HG02642 (cell line): ENCODE data around the gene SORCS2.

ENCODE experiments used
- ATAC-seq: cut with Tn5 transposase; IDR thresholded peaks from one replicate; pipeline ENCODE4 v1.9.1; 2021; ENCODE audit warnings: mild to moderate bottlenecking; ENCODE audit not compliant: unreplicated experiment, poor library complexity

Gene SORCS2

GRCh38 chr4:7529368-7530080 is 337.2 kb downstream of the SORCS2 start:
- no peak for ATAC-seq

- no peak for ATAC-seq
These were observed 337.7 kb downstream of the SORCS2 start for GRCh38 chr4:7530082-7530481.

DNA sequence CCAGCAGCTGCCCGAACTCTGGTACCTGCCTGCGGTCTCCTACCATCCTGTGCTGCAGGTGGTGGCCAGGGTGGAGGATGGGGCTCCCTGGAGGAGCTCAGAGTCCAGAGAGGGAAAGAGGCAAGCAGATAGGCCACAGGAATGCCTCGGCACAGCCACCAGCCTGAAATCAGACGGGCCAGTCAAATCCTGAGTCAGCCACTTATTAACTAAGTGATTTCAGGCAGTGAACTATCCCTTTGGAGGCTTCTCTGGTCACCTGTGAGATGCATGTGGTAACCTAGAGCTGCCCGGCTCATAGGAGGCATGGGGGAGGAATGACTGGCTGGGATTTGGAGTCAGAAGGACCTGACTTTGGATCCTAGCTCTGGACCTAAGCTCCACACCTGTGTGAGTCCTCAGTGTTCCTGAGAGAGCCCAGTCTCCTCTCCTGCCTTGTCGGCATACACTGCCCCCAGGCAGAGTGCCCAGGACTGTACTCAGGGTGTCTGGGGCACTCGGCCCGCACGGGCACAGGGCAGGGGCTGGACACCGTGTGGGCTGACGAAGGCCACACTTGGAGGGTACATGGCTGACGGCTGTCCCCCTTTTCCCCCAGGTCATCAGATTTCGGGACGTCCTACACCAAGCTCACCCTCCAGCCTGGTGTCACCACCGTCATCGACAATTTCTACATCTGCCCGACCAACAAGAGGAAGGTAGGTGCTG is 338.7 kb downstream of the SORCS2 start:
- ATAC-seq, result no peak

GRCh38 chr4:7531640-7531994 is 339.3 kb downstream of the SORCS2 start:
- ATAC-seq, result no peak

DNA sequence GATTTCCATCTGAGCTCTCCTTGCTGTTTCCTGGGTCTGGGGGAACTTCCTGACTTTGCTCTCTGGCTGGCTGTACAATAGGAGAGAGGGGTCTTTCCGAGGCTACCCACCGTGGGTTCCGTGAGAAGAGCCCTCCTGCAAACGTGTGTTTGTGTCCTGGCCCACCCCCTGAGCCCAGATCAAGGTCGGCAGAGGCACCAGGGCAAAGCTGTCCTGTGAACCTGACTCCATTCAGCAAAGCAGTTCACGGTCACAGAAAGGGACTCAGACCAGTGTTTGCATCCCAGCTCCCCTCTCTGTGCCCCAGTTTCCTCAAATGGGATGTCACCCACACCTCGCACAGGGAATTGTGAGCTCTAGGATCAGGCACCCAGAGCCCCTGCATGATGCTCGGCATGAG is 339.7 kb downstream of the SORCS2 start:
- no peak for ATAC-seq

DNA sequence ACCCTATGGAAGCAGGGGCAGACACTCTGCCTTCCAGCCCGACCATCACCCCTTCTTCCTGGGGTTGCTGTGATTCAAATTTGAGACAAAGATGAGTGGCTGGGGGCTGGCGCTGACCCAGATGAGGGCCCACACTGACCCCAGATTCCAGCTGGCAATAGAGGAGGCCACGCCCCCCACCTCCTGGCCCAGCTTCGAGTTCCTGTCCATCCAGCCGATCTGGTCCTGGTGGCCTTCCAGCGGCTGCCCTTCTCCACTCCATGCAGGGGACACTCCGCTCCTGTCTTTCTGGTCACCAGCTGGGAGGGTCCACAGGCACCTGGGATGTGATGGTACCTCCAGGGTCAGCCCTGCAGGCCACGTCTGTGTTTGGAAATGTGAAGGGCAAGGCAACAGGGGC is 340.9 kb downstream of the SORCS2 start:
- ATAC-seq, result no peak

DNA sequence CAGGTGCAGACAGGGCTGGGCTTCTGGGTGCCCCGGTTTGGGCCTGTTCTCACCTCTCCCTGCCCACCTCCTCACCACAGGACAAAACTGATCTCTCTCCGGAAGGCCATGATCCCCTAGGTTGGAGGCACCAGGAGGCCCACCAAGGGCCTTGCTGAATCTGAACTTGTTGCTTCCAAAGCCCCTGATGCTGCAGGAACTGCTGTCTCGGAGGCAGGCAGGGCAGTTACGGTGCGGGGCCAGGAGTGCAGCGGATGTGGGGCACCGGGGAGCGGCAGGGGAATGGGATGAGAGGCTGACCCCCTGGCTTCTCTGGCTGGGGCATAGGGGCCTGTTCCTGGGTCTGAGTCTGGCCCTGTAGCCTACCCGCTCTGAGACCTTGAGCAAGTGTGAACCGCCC is 342.8 kb downstream of the SORCS2 start:
- no peak for ATAC-seq

DNA sequence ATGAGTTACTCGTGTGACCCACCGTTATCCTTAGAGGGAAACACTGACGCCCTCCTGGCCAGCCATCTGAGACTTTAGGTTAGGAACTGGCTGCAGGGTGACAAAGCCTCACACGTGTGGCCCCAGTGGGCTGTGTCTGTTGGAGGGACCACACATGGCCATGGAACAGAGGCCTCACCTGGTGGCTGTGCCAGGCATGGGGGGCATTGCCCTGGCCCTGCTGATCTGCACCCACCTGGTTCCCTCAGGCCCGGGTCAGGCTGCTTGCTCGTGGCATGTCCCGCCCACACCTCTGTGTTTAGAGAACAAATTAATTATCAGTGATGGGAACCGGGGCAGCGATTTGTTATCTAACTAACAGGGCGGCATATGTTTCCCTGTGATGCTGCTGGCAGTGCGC is 343.3 kb downstream of the SORCS2 start:
- ATAC-seq, result no peak

GRCh38 chr4:7536876-7537275 is 344.5 kb downstream of the SORCS2 start:
- ATAC-seq, result no peak

GRCh38 chr4:7537853-7538400 is 345.6 kb downstream of the SORCS2 start:
- ATAC-seq, result no peak

- ATAC-seq, result no peak
These were observed 346.2 kb downstream of the SORCS2 start for GRCh38 chr4:7538518-7538917.

- ATAC-seq, result no peak
These were observed 346.8 kb downstream of the SORCS2 start for GRCh38 chr4:7539186-7539585.

DNA sequence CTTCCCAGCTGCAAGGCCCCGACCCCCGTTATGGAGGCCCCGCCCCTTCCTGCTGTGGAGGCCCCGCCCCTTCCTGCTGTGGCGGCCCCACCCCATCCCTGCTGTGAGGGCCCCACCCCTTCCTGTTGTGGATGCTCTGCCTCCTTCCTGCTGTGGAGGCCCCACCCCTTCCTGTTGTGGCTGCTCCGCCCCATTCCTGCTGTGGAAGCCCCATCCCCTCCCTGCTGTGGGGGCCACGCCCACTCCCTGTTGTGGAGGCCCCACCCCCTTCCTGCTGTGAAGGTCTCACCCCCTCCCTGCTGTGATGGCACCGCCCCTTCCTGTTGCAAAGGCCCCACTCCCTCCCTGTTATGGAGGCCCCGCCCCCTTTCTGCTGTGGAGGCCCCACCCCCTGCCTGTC is 347.3 kb downstream of the SORCS2 start:
- no peak for ATAC-seq

- ATAC-seq, result no peak
These were observed 347.9 kb downstream of the SORCS2 start for GRCh38 chr4:7540206-7540605.

GRCh38 chr4:7540654-7541413 is 348.5 kb downstream of the SORCS2 start:
- no peak for ATAC-seq

DNA sequence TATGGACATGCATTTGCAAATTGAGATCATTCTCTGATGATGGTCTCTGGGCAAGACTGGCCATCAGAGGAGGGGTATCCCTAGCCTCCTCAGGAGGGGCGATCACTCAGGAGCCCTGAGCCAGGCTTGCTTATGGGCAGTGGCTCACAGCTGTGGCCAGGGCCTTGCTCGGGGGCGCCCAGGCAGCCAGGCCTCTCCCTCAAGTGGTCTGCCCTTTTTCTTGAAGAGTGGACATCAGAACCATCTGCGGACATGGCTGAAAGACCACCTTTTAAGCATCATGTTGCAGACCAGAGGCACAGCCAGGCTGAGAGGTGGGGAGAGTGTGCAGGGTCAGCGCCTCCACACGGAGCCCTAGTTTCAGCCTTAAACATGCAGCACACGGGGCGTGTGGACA is 349.1 kb downstream of the SORCS2 start:
- ATAC-seq, result no peak

- ATAC-seq, result no peak
These were observed 350.4 kb downstream of the SORCS2 start for GRCh38 chr4:7542781-7543180.

- ATAC-seq, result no peak
These were observed 353.9 kb downstream of the SORCS2 start for GRCh38 chr4:7546152-7546808.

DNA sequence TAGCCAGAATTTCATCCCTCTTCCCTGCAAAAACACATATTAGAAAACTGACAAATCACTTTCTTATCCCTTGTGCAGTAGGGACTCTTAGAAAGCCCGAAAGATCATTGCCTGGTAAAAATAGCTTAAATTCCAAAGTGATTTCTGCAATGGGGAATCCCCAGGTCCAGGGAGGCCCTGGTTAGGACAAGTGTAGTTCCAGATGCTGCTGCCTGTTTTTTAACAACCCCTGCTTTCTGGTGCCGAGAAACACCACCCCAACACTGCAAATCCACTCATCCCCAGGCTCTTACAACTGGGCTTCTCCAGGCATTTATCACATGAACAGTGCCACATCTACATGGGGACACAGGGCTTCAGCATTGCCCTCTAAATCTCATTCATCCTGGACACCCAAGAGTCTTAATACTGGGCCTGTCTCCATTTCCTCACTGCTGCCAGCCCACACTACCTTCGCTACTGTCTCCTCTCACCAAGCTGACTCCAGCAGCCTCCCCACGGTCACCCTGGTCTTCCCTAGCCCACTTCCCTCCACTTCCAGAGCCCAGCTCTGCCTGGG is 354.6 kb downstream of the SORCS2 start:
- no peak for ATAC-seq

- ATAC-seq, result no peak
These were observed 355.2 kb downstream of the SORCS2 start for GRCh38 chr4:7547368-7548040.
